K562 (cell line): ENCODE results near the gene FOSL1. TPM values are rescaled to one million over a fixed set of nuclear protein-coding genes. Genes with fewer than 3 reads are reported as not detected.
A peak's percentile ranks its signal among the peaks of the same experiment; 100 is the strongest.

Source experiments
- ATAC-seq: fragments of 200-7000 bp; cut with Tn5 transposase; 3 replicates; pipeline ENCODE4 v1.9.1; 2020; ENCODE audit warnings: moderate library complexity
- BruUV-seq: library from RNA; stranded (reverse); fragments of 400-500 nt; replicated peaks from 2 replicates; lab custom pipeline; 2021; lab: Mats Ljungman, UMichigan
- CTCF ChIA-PET: fragments of 300-600 bp; formaldehyde crosslinking; extraction: SDS; loops from one replicate; lab custom pipeline; 2021; ENCODE audit warnings: low intra/inter-chr PET ratio; lab: Yijun Ruan, JAX
- POLR2A ChIA-PET: fragments of 300-600, 350-650 bp; sonication (Branson Sonifier 250); formaldehyde crosslinking; extraction: SDS; loops from one replicate; lab custom pipeline; 2021; ENCODE audit warnings: antibody characterized with exemption, inconsistent platforms; lab: Yijun Ruan, JAX
- DNase-seq, 4 experiments: peaks; one replicate each; pipeline versions ENCODE4 v3.0.0 to v3.0.0-alpha.2; 2011 to 2018; ENCODE audit warnings: low spot score in 3 of 4, mixed read lengths in 3 of 4; ENCODE audit errors: extremely low read depth in 1 of 4
- FAIRE-seq: peaks from 2 replicates; lab custom pipeline; 2011; peaks lifted over from hg19 to GRCh38; lab: Jason Lieb, UNC
- H2AFZ ChIP-seq: 2 replicates; pipeline ENCODE4 v1.6.0; 2011; ENCODE audit warnings: low read depth, low read length, control low read depth, inconsistent platforms
- H3K27ac ChIP-seq: fragments of 200-600 bp; 3 replicates; pipeline ENCODE4 v1.8.0; 2011; ENCODE audit warnings: low read depth, mild to moderate bottlenecking, control low read depth, inconsistent platforms, low read length, moderate library complexity, mixed read lengths; ENCODE audit errors: extremely low read depth
- H3K27me3 ChIP-seq, 2 experiments: fragments of 300-600 bp in 1 of 2; 2 replicates in 1 of 2; 3 replicates in 1 of 2; pipeline versions ENCODE4 v1.6.0 to v1.8.0; 2011; ENCODE audit warnings: inconsistent platforms in 2 of 2, low read length in 2 of 2, mild to moderate bottlenecking in 1 of 2, mixed read lengths in 1 of 2, moderate library complexity in 1 of 2; ENCODE audit not compliant: control insufficient read depth in 2 of 2, insufficient read depth in 2 of 2
- H3K36me3 ChIP-seq: fragments of 300-600 bp; 3 replicates; pipeline ENCODE4 v1.8.0; 2011; ENCODE audit warnings: mild to moderate bottlenecking, low read length, inconsistent platforms; ENCODE audit not compliant: control insufficient read depth, insufficient read depth
- H3K4me1 ChIP-seq, 2 experiments: fragments of 200-600 bp in 1 of 2; replicated peaks in 1 of 2; 2 replicates in 1 of 2; 3 replicates in 1 of 2; pipeline versions ENCODE4 v1.5.1 to v1.8.0; 2011; ENCODE audit warnings: inconsistent platforms in 2 of 2, low read length in 2 of 2, mild to moderate bottlenecking in 1 of 2, mixed read lengths in 1 of 2, moderate library complexity in 1 of 2; ENCODE audit not compliant: control insufficient read depth in 2 of 2, insufficient read depth in 2 of 2
- H3K4me2 ChIP-seq: 2 replicates; pipeline ENCODE4 v1.6.1; 2011; ENCODE audit warnings: low read length, control low read depth, inconsistent platforms, mixed read lengths; ENCODE audit not compliant: insufficient read depth
- H3K4me3 ChIP-seq: fragments of 200-600 bp; sonication (generic), shearing (Covaris generic); 2 replicates; pipeline ENCODE4 v1.5.1; 2016; ENCODE audit warnings: control low read depth, inconsistent platforms
- H3K79me2 ChIP-seq: fragments of 200-600 bp; 3 replicates; pipeline ENCODE4 v1.8.0; 2011; ENCODE audit warnings: low read length, inconsistent platforms; ENCODE audit not compliant: control insufficient read depth, insufficient read depth
- H3K9ac ChIP-seq, 2 experiments: 2 replicates each; pipeline versions ENCODE4 v1.6.0 to v1.6.1; 2011; ENCODE audit warnings: low read depth in 2 of 2, low read length in 2 of 2, control low read depth in 1 of 2, inconsistent platforms in 1 of 2, mild to moderate bottlenecking in 1 of 2, mixed read lengths in 1 of 2; ENCODE audit not compliant: insufficient read depth in 1 of 2
- H3K9me1 ChIP-seq: one replicate; pipeline ENCODE4 v1.6.0; 2011; ENCODE audit warnings: inconsistent platforms, mild to moderate bottlenecking, low read length, moderate library complexity; ENCODE audit not compliant: control insufficient read depth, insufficient read depth
- H3K9me3 ChIP-seq: replicated peaks from 2 replicates; pipeline ENCODE4 v1.5.1; 2011; ENCODE audit warnings: low read depth, low read length, inconsistent platforms; ENCODE audit not compliant: control insufficient read depth, insufficient read depth
- H4K20me1 ChIP-seq: replicated peaks from 2 replicates; pipeline ENCODE4 v1.6.1; 2011; ENCODE audit warnings: low read length, inconsistent platforms, mixed read lengths; ENCODE audit not compliant: control insufficient read depth, insufficient read depth
- CBFB ChIP-seq: sonication (generic); formaldehyde crosslinking; IDR thresholded peaks from 2 replicates; pipeline ENCODE4 v1.4.0; 2020; ENCODE audit warnings: mild to moderate bottlenecking, missing genetic modification reagents
- CREB1 ChIP-seq, 2 experiments: sonication (generic) in 1 of 2; formaldehyde crosslinking in 1 of 2; IDR thresholded peaks; 2 replicates each; pipeline versions ENCODE4 v1.6.1 to v1.8.0; 2012 to 2022; ENCODE audit warnings: inconsistent platforms in 1 of 2, mild to moderate bottlenecking in 1 of 2, missing genetic modification reagents in 1 of 2, moderate library complexity in 1 of 2
- E2F1 ChIP-seq: sonication (generic); formaldehyde crosslinking; IDR thresholded peaks from 2 replicates; pipeline ENCODE4 v1.8.1; 2023; ENCODE audit warnings: mild to moderate bottlenecking, missing genetic modification reagents, moderate library complexity
- ELF1 ChIP-seq: fragments of 200-800 bp; sonication (Bioruptor generic); IDR thresholded peaks from 2 replicates; pipeline ENCODE4 v1.6.1; 2016; ENCODE audit warnings: missing genetic modification characterization, missing compliant biosample characterization
- ELF2 ChIP-seq: fragments of 250-450 bp; sonication (Bioruptor Pico); IDR thresholded peaks from 2 replicates; pipeline ENCODE4 v1.5.0; 2021; ENCODE audit warnings: mild to moderate bottlenecking
- HDAC8 ChIP-seq: fragments of 450-650 bp; IDR thresholded peaks from 2 replicates; pipeline ENCODE4 v1.6.1; 2016; ENCODE audit warnings: mild to moderate bottlenecking, missing genetic modification characterization, moderate library complexity, missing compliant biosample characterization
- HMGXB4 ChIP-seq: sonication (generic); formaldehyde crosslinking; IDR thresholded peaks from 2 replicates; pipeline ENCODE4 v1.8.1; 2023; ENCODE audit warnings: mild to moderate bottlenecking, missing genetic modification reagents
- MXD1 ChIP-seq: fragments of 250-450 bp; sonication (Bioruptor Pico); IDR thresholded peaks from 2 replicates; pipeline ENCODE4 v1.8.0; 2021; ENCODE audit warnings: borderline replicate concordance, mild to moderate bottlenecking, moderate library complexity; ENCODE audit not compliant: poor library complexity, severe bottlenecking
- NCOA2 ChIP-seq, 2 experiments: fragments of 450-650 bp; IDR thresholded peaks; 2 replicates each; pipeline ENCODE4 v1.6.1; 2018; ENCODE audit warnings: mild to moderate bottlenecking in 2 of 2, moderate library complexity in 1 of 2; ENCODE audit not compliant: partially characterized antibody in 2 of 2
- SMAD1 ChIP-seq: fragments of 150-350 bp; IDR thresholded peaks from 2 replicates; pipeline ENCODE4 v1.6.1; 2014; ENCODE audit warnings: low read length, low read depth; ENCODE audit not compliant: partially characterized antibody
- SMARCA5 ChIP-seq: fragments of 450-650 bp; IDR thresholded peaks from 2 replicates; pipeline ENCODE4 v1.6.1; 2016
- SP1 ChIP-seq: sonication (generic); formaldehyde crosslinking; IDR thresholded peaks from 2 replicates; pipeline ENCODE4 v1.8.1; 2022; ENCODE audit warnings: mild to moderate bottlenecking, missing genetic modification reagents
- SREBF1 ChIP-seq: fragments of 150-350 bp; IDR thresholded peaks from 2 replicates; pipeline ENCODE4 v1.6.1; 2014; ENCODE audit warnings: antibody characterized with exemption, low read depth, low read length, borderline replicate concordance
- STAT5A ChIP-seq: IDR thresholded peaks from 2 replicates; pipeline ENCODE4 v1.6.1; 2012; ENCODE audit warnings: low read length, inconsistent platforms, borderline replicate concordance
- TFE3 ChIP-seq: fragments of 450-650 bp; formaldehyde crosslinking; IDR thresholded peaks from 2 replicates; pipeline ENCODE4 v1.4.0; 2020; ENCODE audit warnings: mild to moderate bottlenecking, mixed read lengths
- ZSCAN29 ChIP-seq: fragments of 450-650 bp; IDR thresholded peaks from 2 replicates; pipeline ENCODE4 v1.6.1; 2017
- WGBS: fragments of 100-300 bp; shearing (Covaris generic); methylation state at CpG from one replicate; pipeline ENCODE4 v1.1.6; 2016; ENCODE audit warnings: low coverage, mixed read lengths; ENCODE audit not compliant: insufficient coverage; ENCODE audit errors: missing lambda C conversion rate; 5-methylcytosine and 5-hydroxymethylcytosine counted together
- in situ Hi-C: fragments of 300-500 bp; cut with MboI; formaldehyde crosslinking; loops from 4 replicates; pipeline ENCODE4 v1.15.0; 2018; ENCODE audit warnings: inconsistent platforms, mixed read lengths
- intact Hi-C: fragments of 100-400 bp; cut with micrococcal nuclease; formaldehyde crosslinking; loops from 2 replicates; pipeline ENCODE4 v1.14.2; 2022
- polyA plus RNA-seq, 8 experiments: library from polyadenylated mRNA; depleted of rRNA in 4 of 8; stranded (reverse) in 5 of 8; unstranded in 3 of 8; fragments of >200 nt; fragmentation: Nextera tagmentation in 2 of 8; fragmentation: Illumina TruSeq in 1 of 8; extraction: Ambion mirVana in 2 of 8; extraction: Trizol in 1 of 8; gene quantifications; 2 replicates each; pipeline versions ENCODE4 v1.2.1 to v1.2.3, GENCODE V29; 2011 to 2014; ENCODE audit warnings: inconsistent platforms in 1 of 8, missing spikeins in 1 of 8
- total RNA-seq, 7 experiments: library from RNA; depleted of rRNA in 6 of 7; stranded (reverse); fragments of >200 nt in 6 of 7; fragmentation: Illumina TruSeq in 2 of 7; extraction: Trizol in 2 of 7; gene quantifications; 2 replicates each; pipeline versions ENCODE4 v1.2.1 to v1.2.3, GENCODE V29; 2011 to 2021; ENCODE audit warnings: low replicate concordance in 1 of 7

FOSL1 gene
- total and polyA plus RNA-seq, 9 of the 15 experiments (the other 6 are each of a cell fraction or from before 2014, with no cell fraction given): 3.5 to 39.6 (median 10.0) TPM

- in situ Hi-C loops: no loop called here
- no TSS peak for BruUV-seq
- Histone ChIP-seq H3K36me3 (peaks cover 73% of the 10 kb centered on the region), H3K9me3 (no peaks in the 10 kb centered on the region), H3K4me2 (no peak overlapping the region), H3K4me3 (no peak overlapping the region), H3K9me1 (no peaks in the 10 kb centered on the region), H3K4me1 (peaks cover 39 to 70% of the 10 kb centered on the region in 2 experiments), H2AFZ (no peak overlapping the region), H3K9ac (peak overlapping the region in 1 of 2 experiments; percentile 73; a peak in 1 of 4 replicates), H3K27ac (peak overlapping the region; percentile 36; the same call in 2 of the 3 replicates), H3K79me2 (peaks cover 84% of the 10 kb centered on the region), H3K27me3 (no peaks in the 10 kb centered on the region), H4K20me1 (peaks cover 33% of the 10 kb centered on the region)
- no peak for FAIRE-seq
- no peak for DNase-seq
- ATAC-seq: no peak
- POLR2A ChIA-PET: interaction anchor here (0.6 to 10.0 kb wide), 13 partner anchors 7 to 416 kb away, joined by 3 to 136 read pairs (median 5); partner anchors contain the start of genes CCDC85B, CFL1, FIBP and MUS81
- WGBS: 91% methylated on average over 11 of the region's 14 CpGs
- intact Hi-C loops: no loop called here
- CTCF ChIA-PET: no interaction called here
- TF ChIP-seq MXD1 (CRISPR knock-in tag) (no peak), SP1 (CRISPR knock-in tag) (no peak), HMGXB4 (CRISPR knock-in tag) (0 out of 2 replicates have a peak, but pooled peaks have one; percentile 35), ELF1 (tag) (no peak), CREB1 (IDR thresholded peaks at IDR 0.05) (peak; percentile 16; the same call in 1 of the 2 replicates), CREB1 (CRISPR knock-in tag; IDR thresholded peaks at IDR 0.05) (no peak), ELF2 (CRISPR knock-in tag) (no peak), SREBF1 (no peak), HDAC8 (no peak), CBFB (CRISPR knock-in tag) (no peak), ZSCAN29 (no peak), E2F1 (CRISPR knock-in tag) (no peak), TFE3 (no peak), STAT5A (no peak), SMARCA5 (no peak), SMAD1 (no peak), NCOA2 (IDR thresholded peaks at IDR 0.05; ENCODE audit: partially characterized antibody in 2 of 2) (no peak)
Measured at GRCh38 chr11:65896034-65896999, 3.9 kb downstream of the FOSL1 start.
